GM10266 (cell line): Measurements from ENCODE around the gene HIVEP3.

Experiments used
- DNase-seq: peaks from one replicate; pipeline ENCODE4 v3.0.0; 2012; ENCODE audit errors: extremely low spot score
- CTCF ChIP-seq: IDR thresholded peaks from 2 replicates; pipeline ENCODE4 v1.5.1; 2012; ENCODE audit warnings: mild to moderate bottlenecking, low read depth; ENCODE audit not compliant: control insufficient read depth, insufficient read depth; ENCODE audit errors: missing control alignments

Gene HIVEP3

GRCh38 chr1:41510531-41511238 is 408.0 kb downstream of the HIVEP3 start:
- TF ChIP-seq CTCF = no peak
- peak; percentile 38 for DNase-seq

GRCh38 chr1:41509270-41509671 is 409.5 kb downstream of the HIVEP3 start:
- no peak for TF ChIP-seq CTCF
- peak; percentile 58 for DNase-seq

GRCh38 chr1:41508290-41508689 is 410.4 kb downstream of the HIVEP3 start:
- DNase-seq = no peak
- TF ChIP-seq CTCF = no peak

- DNase-seq = no peak
- no peak for TF ChIP-seq CTCF
Measured at GRCh38 chr1:41507836-41508235, 410.9 kb downstream of the HIVEP3 start.

GRCh38 chr1:41507110-41507720 is 411.5 kb downstream of the HIVEP3 start:
- DNase-seq = no peak

GRCh38 chr1:41504114-41505035 is 414.3 kb downstream of the HIVEP3 start:
- DNase-seq = no peak
- TF ChIP-seq CTCF = no peak

More at GRCh38 chr1:41507110-41507720, 411.5 kb downstream of the HIVEP3 start:
- no peak for TF ChIP-seq CTCF
